GM18868 (cell line): ENCODE data around the gene DCK.
"Not testable (repeated sequence)": the region's sequence is repeated elsewhere in the genome, so short reads cannot be mapped to it uniquely, and the experiment has no call there.

Experiments used
- ATAC-seq: cut with Tn5 transposase; IDR thresholded peaks from one replicate; pipeline ENCODE4 v1.9.1; 2021; ENCODE audit warnings: mild to moderate bottlenecking, moderate library complexity; ENCODE audit not compliant: unreplicated experiment

DCK gene

GRCh38 chr4:70999639-71000038 is 6.2 kb downstream of the DCK start:
- ATAC-seq, result not testable (repeated sequence)

DNA sequence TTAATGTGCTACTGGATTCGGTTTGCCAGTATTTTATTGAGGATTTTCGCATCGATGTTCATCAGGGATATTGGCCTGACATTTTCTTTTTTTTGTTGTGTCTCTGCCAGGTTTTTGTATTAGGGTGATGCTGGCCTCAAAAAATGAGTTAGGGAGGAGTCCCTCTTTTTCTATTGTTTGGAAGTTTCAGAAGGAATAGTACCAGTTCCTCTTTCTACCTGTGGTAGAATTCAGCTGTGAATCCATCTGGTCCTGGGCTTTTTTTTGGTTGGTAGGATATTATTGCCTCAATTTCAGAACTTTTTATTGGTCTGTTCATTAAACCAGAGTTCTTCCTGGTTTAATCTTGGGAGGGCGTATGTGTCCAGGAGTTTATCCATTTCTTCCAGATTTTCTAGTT is 7.9 kb downstream of the DCK start:
- ATAC-seq, result not testable (repeated sequence)

GRCh38 chr4:71004281-71004851 is 10.9 kb downstream of the DCK start:
- peak; percentile 59 for ATAC-seq

DNA sequence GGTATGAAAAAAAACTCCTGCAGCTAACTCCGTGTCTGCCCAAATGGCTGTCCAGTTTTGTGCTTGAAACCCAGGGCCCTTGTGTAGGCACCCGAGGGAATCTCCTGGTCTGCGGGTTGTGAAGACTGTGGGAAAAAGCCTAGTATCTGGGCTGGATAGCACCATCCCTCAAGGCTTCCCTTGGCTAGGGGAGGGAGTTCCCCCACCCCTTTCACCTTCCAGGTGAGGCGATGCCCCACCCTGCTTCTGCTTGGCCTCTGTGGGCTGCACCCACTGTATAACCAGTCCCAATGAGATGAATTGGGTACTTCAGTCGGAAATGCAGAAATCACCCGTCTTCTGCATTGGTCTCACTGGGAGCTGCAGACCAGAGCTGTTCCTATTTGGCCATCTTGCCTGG is 11.6 kb downstream of the DCK start:
- ATAC-seq, result not testable (repeated sequence)

DNA sequence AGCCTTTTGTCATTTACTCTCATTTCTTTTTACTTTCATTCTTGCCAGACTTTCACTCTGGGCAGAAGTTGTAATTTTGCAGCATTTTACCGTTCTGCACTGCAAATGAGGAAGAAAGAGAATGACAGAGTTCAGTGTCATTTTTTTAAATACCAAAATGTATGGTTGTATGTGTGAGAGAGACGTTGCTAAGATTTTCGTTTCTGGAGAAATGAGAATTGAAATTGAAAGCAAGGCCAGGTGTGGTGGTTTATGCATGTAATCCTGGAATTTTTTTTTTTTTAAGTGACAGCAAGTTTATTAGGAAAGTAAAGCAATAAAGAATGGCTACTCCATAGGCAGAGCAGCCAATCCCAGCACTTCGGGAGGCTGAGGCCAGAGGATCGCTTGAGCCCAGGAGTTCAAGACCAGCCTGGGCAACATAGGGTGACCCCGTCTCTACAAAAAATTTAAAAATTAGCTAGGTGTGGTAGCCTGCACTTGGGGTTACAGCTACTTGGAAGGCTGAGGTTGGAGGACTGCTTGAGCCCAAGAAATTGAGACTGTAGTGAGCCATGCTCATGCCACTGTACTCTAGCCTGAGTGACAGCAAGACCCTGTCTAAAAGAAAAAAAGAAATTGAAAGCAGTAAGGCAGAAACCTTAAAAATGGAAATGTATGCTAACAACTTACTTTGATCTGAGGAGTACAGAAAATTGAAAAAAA is 12.9 kb downstream of the DCK start:
- ATAC-seq, result peak; percentile 72

GRCh38 chr4:71008196-71008595 is 14.7 kb downstream of the DCK start:
- no peak for ATAC-seq

DNA sequence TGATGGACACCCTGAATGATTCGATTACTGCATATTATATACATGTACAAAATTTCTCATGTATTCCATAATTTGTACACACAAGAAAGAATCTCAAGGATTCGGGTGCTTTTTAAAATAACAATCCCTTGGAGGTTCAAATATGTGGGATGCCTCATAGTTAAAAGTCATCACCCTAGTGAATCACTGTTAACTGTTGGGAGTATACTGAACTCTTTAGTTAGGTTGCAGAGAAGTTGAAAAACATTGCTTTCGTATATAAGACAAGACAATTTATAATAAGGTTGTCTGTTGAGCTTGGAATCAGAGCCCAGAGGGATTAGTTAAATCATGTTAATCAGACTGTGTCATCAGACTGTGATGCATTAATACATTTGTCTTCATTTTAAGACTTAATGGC is 15.6 kb downstream of the DCK start:
- ATAC-seq, result no peak

- peak; percentile 37 for ATAC-seq
Observed at GRCh38 chr4:71009890-71010588, 16.6 kb downstream of the DCK start.

- no peak for ATAC-seq
Observed at GRCh38 chr4:71011451-71011850, 18.0 kb downstream of the DCK start.

DNA sequence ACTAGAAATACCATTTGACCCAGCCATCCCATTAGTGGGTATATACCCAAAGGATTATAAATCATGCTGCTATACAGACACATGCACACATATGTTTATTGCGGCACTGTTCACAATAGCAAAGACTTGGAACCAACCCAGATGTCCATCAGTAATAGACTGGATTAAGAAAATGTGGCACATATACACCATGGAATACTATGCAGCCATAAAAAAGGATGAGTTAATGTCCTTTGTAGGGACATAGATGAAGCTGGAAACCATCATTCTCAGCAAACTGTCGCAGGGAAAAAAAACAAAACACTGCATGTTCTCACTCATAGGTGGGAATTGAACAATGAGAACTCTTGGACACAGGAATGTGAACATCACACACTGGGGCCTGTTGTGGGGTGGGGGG is 23.9 kb downstream of the DCK start:
- ATAC-seq, result not testable (repeated sequence)

DNA sequence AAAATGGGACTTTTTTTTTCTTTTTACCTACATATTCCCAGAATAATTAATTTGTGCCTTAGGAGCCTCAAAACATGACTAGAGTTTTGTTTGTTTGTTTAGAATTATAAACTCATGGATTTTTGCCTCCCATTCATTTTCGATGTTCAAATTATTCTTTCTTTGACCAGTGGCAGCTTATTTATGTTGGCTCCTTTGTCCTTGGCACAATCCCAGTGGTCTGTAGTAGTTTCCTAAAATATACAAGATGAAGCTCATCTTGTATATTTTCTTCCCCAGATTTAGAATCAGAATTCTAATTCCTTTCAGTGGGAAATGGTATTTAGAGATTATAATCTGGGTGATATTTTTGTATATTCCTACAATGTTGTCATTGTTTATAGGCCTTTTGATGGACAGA is 27.2 kb downstream of the DCK start:
- ATAC-seq, result no peak

DNA sequence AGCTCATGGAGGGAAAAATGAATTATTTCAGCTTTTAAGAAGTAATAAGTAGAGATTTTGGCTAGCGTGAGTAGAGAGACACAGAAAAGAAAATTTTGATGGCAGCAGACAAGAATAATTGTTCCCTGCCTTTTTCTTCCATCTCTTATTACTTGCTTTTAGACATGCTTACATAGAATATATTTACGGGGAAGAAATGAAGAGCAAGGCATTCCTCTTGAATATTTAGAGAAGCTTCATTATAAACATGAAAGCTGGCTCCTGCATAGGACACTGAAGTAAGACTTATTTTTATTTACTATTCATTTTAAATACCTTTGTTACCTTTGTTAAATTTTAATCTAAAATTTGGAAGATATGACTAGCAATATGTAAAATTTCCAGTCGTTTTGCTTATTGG is 32.2 kb downstream of the DCK start:
- ATAC-seq, result no peak

DNA sequence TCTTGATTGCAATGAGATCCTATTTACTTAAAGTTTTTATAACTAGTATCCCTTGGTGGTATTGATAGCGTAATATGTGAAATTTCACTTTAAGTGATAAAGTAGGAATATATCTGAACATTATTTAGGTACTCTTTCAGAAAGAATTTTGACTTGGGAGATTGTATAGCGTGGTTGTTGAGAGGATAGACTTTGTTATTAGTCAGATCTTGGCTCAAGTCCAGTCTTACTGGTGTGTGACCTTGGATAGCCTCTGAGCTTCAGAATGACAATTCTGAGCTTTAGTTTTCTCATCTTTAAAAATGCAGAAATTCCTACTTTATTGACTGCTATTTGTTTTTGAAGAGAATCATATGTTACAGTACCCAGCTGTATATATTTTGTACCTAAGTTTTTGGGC is 32.6 kb downstream of the DCK start:
- peak; percentile 86 for ATAC-seq

- ATAC-seq, result no peak
Observed at GRCh38 chr4:71027611-71028010, 34.2 kb downstream of the DCK start.

DNA sequence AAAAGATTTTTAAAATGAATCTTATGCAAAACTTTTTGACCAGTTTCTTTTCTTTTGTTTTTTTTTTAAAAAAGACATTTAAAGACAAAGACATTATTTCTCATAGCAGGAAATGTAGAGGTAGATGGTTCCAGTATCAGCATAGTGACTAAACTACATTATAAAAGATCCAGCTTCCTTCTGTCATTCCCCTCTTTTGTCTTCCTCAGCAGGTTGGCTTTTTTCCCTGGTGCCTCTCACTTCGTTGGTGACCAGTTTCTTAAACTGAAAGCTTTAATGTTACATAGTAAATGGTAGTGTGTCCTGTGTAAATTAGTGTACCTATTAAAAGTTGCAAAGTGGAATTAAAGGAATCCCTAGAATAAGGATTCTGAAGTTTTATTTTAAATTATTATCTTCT is 36.1 kb downstream of the DCK start:
- no peak for ATAC-seq

DNA sequence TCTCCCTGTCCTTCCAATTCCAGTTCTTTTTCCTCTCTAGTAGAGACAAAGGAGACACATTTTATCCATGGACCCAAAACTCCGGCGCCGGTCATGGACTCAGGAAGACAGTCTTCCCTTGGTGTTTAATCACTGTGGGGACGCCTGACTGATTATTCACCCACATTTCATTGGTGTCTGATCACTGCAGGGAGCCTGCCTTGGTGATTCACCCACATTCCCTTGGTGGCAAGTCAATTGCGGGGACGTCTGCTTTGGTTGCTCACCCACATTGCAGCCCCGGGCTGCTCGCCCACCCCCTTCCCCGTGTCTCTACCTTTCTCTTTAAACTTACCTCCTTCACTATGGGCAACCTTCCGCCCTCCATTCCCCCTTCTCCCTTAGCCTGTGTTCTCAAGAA is 38.7 kb downstream of the DCK start:
- ATAC-seq, result not testable (repeated sequence)

DNA sequence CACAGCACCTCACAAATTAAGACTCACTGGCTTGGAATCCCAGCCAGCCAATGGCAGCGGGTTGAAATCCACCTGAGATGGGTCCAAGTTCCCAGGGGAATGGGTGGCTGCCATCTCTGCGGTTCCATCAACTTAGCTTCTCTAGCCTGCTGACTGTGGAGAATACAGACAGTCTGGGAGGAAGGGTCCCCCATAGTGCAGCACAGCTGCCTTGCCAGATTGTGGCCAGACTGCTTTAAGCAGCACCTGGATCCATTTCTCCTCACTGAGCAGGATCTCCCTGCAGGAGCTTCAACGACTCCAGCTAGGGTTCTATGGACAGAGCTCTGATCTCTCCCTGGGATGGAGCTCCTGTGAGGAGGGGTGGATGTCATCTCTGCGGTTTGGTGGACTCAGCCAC is 51.8 kb downstream of the DCK start:
- no peak for ATAC-seq

GRCh38 chr4:71049395-71049794 is 55.9 kb downstream of the DCK start:
- ATAC-seq, result no peak

DNA sequence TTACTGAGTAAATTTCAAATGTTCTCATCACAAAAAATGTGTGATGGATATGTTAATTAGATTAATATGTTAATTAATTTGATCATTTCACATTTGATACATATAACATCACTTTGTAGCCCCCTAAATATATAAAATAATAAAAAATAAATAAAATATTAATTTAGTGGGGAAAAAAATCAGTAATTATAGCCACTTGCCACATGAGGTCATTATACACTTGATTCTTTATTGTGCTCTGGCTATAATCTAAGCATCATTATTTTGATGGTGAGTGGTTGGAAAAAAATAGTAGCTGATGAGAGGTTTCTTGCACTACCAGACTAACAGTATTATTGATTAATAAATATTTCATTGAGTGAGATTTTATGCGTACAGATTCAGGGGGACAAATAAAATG is 57.4 kb downstream of the DCK start:
- ATAC-seq, result no peak

- no peak for ATAC-seq
Observed at GRCh38 chr4:71052034-71052433, 58.6 kb downstream of the DCK start.

DNA sequence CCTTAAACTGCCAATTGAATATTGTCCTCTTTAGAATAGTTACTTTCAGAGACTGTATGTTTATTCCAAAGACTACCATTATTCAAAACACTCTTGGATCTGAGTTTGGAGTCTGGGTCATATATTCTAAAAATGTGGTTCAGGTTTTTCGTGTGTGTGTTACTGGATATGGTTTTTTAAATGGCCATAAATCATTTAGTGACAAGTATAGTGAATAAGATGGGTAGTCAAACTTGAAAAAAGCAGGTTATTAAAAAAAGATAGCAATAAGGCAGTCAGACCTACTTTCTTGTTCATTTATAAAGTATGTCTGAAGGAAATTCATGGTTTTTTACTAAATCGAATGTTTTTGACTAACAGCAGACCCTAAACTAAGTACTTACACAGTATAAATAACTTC is 59.3 kb downstream of the DCK start:
- ATAC-seq, result no peak

- not testable (repeated sequence) for ATAC-seq
Observed at GRCh38 chr4:71053613-71054012, 60.2 kb downstream of the DCK start.
